ENCODE results near the gene SCG5.

DNA sequence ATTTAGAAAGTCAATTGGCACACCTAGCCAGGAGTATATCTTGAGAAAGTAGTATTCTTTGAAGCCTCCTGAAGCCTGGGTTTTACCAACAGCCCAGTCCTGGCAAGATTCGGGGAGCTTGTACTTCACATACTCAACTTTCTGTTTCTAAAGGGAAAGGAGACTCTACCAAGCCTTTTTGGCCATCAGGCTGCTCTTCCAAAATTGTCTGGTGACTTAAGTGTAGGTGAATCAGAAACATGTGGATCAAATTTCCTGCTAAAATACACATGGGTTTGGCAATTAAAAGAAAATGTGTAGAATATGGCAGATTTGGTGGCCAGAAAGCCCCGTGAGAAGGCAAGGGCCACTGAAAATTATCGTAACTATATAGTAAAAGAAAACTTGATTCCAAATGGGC is 60.4 kb downstream of the SCG5 start:
- TF ChIP-seq EP300 (IDR thresholded peaks at IDR 0.05; ENCODE audit: borderline replicate concordance) (no peak), ZBTB7A (IDR thresholded peaks at IDR 0.05; ENCODE audit: low read depth) (no peak), YY1 (IDR thresholded peaks at IDR 0.05; ENCODE audit: low read depth) (no peak), CREB1 (IDR thresholded peaks at IDR 0.05; ENCODE audit: low read depth) (no peak), TCF12 (IDR thresholded peaks at IDR 0.05; ENCODE audit: low read depth) (no peak)
- TF ChIP-seq, protein P1, sequence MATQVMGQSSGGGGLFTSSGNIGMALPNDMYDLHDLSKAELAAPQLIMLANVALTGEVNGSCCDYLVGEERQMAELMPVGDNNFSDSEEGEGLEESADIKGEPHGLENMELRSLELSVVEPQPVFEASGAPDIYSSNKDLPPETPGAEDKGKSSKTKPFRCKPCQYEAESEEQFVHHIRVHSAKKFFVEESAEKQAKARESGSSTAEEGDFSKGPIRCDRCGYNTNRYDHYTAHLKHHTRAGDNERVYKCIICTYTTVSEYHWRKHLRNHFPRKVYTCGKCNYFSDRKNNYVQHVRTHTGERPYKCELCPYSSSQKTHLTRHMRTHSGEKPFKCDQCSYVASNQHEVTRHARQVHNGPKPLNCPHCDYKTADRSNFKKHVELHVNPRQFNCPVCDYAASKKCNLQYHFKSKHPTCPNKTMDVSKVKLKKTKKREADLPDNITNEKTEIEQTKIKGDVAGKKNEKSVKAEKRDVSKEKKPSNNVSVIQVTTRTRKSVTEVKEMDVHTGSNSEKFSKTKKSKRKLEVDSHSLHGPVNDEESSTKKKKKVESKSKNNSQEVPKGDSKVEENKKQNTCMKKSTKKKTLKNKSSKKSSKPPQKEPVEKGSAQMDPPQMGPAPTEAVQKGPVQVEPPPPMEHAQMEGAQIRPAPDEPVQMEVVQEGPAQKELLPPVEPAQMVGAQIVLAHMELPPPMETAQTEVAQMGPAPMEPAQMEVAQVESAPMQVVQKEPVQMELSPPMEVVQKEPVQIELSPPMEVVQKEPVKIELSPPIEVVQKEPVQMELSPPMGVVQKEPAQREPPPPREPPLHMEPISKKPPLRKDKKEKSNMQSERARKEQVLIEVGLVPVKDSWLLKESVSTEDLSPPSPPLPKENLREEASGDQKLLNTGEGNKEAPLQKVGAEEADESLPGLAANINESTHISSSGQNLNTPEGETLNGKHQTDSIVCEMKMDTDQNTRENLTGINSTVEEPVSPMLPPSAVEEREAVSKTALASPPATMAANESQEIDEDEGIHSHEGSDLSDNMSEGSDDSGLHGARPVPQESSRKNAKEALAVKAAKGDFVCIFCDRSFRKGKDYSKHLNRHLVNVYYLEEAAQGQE (IDR thresholded peaks at IDR 0.05; ENCODE audit: low read depth), result no peak
